Stimulated activated CD8-positive, alpha-beta memory T cell treated with anti-CD3 and anti-CD28 coated beads, Interleukin-15, amount 100 ng/mL, for 4 hours (primary cell): ENCODE measurements around the gene RAD9A.
A peak's percentile ranks its signal among the peaks of the same experiment; 100 is the strongest.

Source experiments
- DNase-seq, 2 donors: peaks; one replicate each; pipeline ENCODE4 v3.0.0-alpha.2; 2020; ENCODE audit warnings: low read depth in 2 of 2

The RAD9A gene

GRCh38 chr11:67391304-67392182, at the start of gene RAD9A:
Gene RAD9A (plus strand): TSS chr11:67391986. CDS start chr11:67392045, 59 bp downstream.
- peak; percentile 86 to 88 for DNase-seq

GRCh38 chr11:67344264-67344663, 47.5 kb upstream of the RAD9A start:
- no peak for DNase-seq

GRCh38 chr11:67345247-67345919, 46.4 kb upstream of the RAD9A start:
- DNase-seq = no peak

GRCh38 chr11:67345920-67346819, 45.6 kb upstream of the RAD9A start:
- DNase-seq = no peak

GRCh38 chr11:67347964-67348749, 43.6 kb upstream of the RAD9A start:
- DNase-seq = no peak

- DNase-seq = no peak
These were observed 42.8 kb upstream of the RAD9A start for GRCh38 chr11:67349036-67349435.

GRCh38 chr11:67349457-67349856, 42.3 kb upstream of the RAD9A start:
- no peak for DNase-seq

- no peak for DNase-seq
These were observed 41.8 kb upstream of the RAD9A start for GRCh38 chr11:67349928-67350465.

- no peak for DNase-seq
These were observed 40.3 kb upstream of the RAD9A start for GRCh38 chr11:67351275-67352005.

- DNase-seq = no peak
These were observed 39.1 kb upstream of the RAD9A start for GRCh38 chr11:67352546-67353316.

- peak; percentile 92 to 93 for DNase-seq
These were observed 38.3 kb upstream of the RAD9A start, which contains the start of gene POLD4 for GRCh38 chr11:67353317-67354074. Gene POLD4 (minus strand): TSS chr11:67353546. CDS start chr11:67353399, 147 bp downstream.

GRCh38 chr11:67354075-67355022, 37.4 kb upstream of the RAD9A start:
- DNase-seq = no peak

- DNase-seq = no peak
These were observed 36.6 kb upstream of the RAD9A start for GRCh38 chr11:67355023-67355793.

GRCh38 chr11:67355794-67356386, 35.9 kb upstream of the RAD9A start:
- no peak for DNase-seq

- DNase-seq = no peak
These were observed 35.4 kb upstream of the RAD9A start for GRCh38 chr11:67356387-67356863.
